Measurements from ENCODE around the gene TAS2R5.

DNA sequence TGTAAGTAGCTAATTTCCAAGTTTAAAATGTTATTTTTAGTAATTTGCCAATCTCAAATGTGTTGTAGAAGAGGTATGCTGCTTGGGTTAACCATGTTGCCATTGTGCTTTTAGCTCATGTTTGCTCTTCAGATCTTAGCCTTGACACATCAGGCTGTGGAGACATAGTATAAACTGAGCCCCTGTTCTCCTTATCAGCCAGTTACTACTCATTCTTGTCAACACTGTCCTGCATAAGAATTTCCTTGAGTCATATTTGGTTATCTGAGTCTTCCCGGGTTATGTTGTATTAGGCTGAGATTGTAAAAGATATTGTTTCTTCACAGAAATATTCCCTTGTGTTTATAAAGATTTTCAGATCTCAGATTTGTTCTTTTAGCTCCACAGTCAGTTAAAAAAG lies 47.8 kb upstream of the TAS2R5 start:
- no peak for TF ChIP-seq POLR2A (IDR thresholded peaks at IDR 0.05)
- TF ChIP-seq, protein P1, sequence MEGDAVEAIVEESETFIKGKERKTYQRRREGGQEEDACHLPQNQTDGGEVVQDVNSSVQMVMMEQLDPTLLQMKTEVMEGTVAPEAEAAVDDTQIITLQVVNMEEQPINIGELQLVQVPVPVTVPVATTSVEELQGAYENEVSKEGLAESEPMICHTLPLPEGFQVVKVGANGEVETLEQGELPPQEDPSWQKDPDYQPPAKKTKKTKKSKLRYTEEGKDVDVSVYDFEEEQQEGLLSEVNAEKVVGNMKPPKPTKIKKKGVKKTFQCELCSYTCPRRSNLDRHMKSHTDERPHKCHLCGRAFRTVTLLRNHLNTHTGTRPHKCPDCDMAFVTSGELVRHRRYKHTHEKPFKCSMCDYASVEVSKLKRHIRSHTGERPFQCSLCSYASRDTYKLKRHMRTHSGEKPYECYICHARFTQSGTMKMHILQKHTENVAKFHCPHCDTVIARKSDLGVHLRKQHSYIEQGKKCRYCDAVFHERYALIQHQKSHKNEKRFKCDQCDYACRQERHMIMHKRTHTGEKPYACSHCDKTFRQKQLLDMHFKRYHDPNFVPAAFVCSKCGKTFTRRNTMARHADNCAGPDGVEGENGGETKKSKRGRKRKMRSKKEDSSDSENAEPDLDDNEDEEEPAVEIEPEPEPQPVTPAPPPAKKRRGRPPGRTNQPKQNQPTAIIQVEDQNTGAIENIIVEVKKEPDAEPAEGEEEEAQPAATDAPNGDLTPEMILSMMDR (IDR thresholded peaks at IDR 0.05), result no peak
